Testis (tissue), 3 donors: Measurements from ENCODE around the gene LRRC7. TPM values are rescaled to one million over a fixed set of nuclear protein-coding genes. Genes with fewer than 3 reads are reported as not detected.

ENCODE experiments used
- DNase-seq: peaks from one replicate; pipeline ENCODE4 v3.0.0-alpha.2; 2019
- H3K27ac ChIP-seq, 2 donors: fragments of 200-600 bp; sonication (generic); one replicate each; pipeline ENCODE4 v1.5.1; 2019
- H3K27me3 ChIP-seq: fragments of 200-600 bp; sonication (generic); one replicate; pipeline ENCODE4 v1.5.1; 2019
- H3K36me3 ChIP-seq: fragments of 200-600 bp; sonication (generic); one replicate; pipeline ENCODE4 v1.5.1; 2017; ENCODE audit warnings: low read depth; ENCODE audit errors: missing control alignments
- H3K4me1 ChIP-seq: fragments of 200-600 bp; sonication (generic); one replicate; pipeline ENCODE4 v1.5.1; 2019
- H3K4me3 ChIP-seq, 2 donors: fragments of 200-600 bp; sonication (generic); one replicate each; pipeline ENCODE4 v1.5.1; 2017 to 2019
- H3K9me3 ChIP-seq: fragments of 200-600 bp; sonication (generic); one replicate; pipeline ENCODE4 v1.5.1; 2017
- POLR2A ChIP-seq: fragments of 450-650 bp; IDR thresholded peaks from one replicate; pipeline ENCODE4 v1.6.1; 2017; ENCODE audit warnings: antibody characterized with exemption, mild to moderate bottlenecking, moderate library complexity
- WGBS, 2 donors: methylation state at CpG; one replicate each; pipeline ENCODE4 v1.1.5; 2018; 5-methylcytosine and 5-hydroxymethylcytosine counted together
- intact Hi-C: fragments of 100-400 bp; cut with DNase I; formaldehyde crosslinking; loops from one replicate; pipeline ENCODE4 v1.15.1; 2023; ENCODE audit warnings: low total_unique reads
- polyA plus RNA-seq: library from polyadenylated mRNA; stranded (reverse); fragments of 350-450 nt; fragmentation: Illumina TruSeq; extraction: RNeasy Lipid Tissue Mini Kit (QIAGEN cat#74804); gene quantifications from one replicate; pipeline ENCODE4 v1.2.3, GENCODE V29; 2014; ENCODE audit warnings: low read depth, low replicate concordance; ENCODE audit not compliant: insufficient read depth
- total RNA-seq, 2 donors: library from RNA; depleted of rRNA; stranded (reverse); fragments of >200 nt; gene quantifications; one replicate each; pipeline ENCODE4 v1.2.3, GENCODE V29; 2016
- TF ChIP-seq, protein P1 (sequence below), 3 experiments: fragments of 450-650 bp in 2 of 3; fragments of 200-600 bp in 1 of 3; sonication (generic) in 1 of 3; IDR thresholded peaks; one replicate each; pipeline ENCODE4 v1.5.1; 2016 to 2019; ENCODE audit warnings: antibody characterized with exemption in 3 of 3, mild to moderate bottlenecking in 2 of 3, moderate library complexity in 1 of 3

LRRC7 gene
- total and polyA plus RNA-seq, 3 donors from 2014 or later: 5.2 to 8.0 (median 6.9) TPM

DNA sequence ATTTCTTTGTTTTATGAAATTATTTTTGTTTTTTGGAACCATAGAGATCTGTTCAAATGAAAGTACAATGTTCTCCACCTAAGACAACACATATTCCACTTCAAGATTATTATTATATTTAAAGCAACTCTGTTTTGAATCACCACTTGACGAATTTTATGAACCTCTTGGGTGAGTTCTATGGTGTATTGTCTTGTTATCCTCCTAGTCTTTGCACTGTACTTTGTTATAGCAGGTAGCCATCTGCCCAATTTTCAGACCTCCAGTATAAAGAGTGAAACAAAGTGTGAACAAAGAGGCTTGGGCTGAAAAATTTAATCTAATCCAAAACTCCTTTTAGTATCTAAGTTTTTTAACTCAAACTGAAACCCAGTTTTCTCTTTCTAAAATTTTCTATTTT, 71.0 kb downstream of the LRRC7 start:
- Histone ChIP-seq H3K4me1 (no peaks in the 10 kb centered on the region), H3K9me3 (no peaks in the 10 kb centered on the region), H3K27ac (no peak overlapping the region), H3K27me3 (no peaks in the 10 kb centered on the region), H3K36me3 (no peaks in the 10 kb centered on the region), H3K4me3 (no peak overlapping the region)
- 73 to 83% methylated on average over 1 of the region's 1 CpG for WGBS, 2 donors
- intact Hi-C loops: no loop called here
- TF ChIP-seq, protein P1, sequence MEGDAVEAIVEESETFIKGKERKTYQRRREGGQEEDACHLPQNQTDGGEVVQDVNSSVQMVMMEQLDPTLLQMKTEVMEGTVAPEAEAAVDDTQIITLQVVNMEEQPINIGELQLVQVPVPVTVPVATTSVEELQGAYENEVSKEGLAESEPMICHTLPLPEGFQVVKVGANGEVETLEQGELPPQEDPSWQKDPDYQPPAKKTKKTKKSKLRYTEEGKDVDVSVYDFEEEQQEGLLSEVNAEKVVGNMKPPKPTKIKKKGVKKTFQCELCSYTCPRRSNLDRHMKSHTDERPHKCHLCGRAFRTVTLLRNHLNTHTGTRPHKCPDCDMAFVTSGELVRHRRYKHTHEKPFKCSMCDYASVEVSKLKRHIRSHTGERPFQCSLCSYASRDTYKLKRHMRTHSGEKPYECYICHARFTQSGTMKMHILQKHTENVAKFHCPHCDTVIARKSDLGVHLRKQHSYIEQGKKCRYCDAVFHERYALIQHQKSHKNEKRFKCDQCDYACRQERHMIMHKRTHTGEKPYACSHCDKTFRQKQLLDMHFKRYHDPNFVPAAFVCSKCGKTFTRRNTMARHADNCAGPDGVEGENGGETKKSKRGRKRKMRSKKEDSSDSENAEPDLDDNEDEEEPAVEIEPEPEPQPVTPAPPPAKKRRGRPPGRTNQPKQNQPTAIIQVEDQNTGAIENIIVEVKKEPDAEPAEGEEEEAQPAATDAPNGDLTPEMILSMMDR (IDR thresholded peaks at IDR 0.05): no peak
- no peak for TF ChIP-seq POLR2A
- DNase-seq: no peak

GRCh38 chr1:69639159-69639558, 71.4 kb downstream of the LRRC7 start:
- TF ChIP-seq, protein P1 (IDR thresholded peaks at IDR 0.05): no peak
- TF ChIP-seq POLR2A: no peak
- no peaks in the 10 kb centered on the region for H3K27me3 ChIP-seq
- intact Hi-C loops: no loop called here
- H3K27ac ChIP-seq: no peak overlapping the region
- no peak for DNase-seq
- H3K4me1 ChIP-seq: no peaks in the 10 kb centered on the region
- H3K36me3 ChIP-seq: no peaks in the 10 kb centered on the region
- no peaks in the 10 kb centered on the region for H3K9me3 ChIP-seq
- no peak overlapping the region for H3K4me3 ChIP-seq

DNA sequence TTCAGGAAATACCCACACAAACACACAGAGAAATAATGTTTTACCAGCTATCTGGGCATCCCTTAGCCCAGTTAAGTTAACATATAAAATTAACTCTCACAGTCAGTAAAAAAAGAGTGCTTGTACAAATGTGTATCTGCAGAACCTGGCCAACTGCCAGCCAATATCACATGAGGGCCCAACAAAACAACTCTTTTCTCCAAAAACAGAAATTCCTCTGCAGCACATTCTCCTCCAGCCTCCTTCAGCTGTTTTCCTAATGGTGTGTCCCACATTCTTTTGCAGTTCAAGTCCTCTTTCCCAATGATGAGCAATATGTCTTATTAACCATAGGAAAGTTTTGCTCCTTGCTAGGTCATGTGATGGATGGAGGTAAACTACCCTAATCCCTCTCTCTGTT, 75.5 kb downstream of the LRRC7 start:
- TF ChIP-seq, protein P1 (IDR thresholded peaks at IDR 0.05): no peak
- TF ChIP-seq POLR2A: no peak
- H3K27ac ChIP-seq: no peak overlapping the region
- no peaks in the 10 kb centered on the region for H3K27me3 ChIP-seq
- no peaks in the 10 kb centered on the region for H3K36me3 ChIP-seq
- no peak overlapping the region for H3K4me3 ChIP-seq
- H3K9me3 ChIP-seq: no peaks in the 10 kb centered on the region
- intact Hi-C loops: no loop called here
- H3K4me1 ChIP-seq: no peaks in the 10 kb centered on the region
- no peak for DNase-seq

DNA sequence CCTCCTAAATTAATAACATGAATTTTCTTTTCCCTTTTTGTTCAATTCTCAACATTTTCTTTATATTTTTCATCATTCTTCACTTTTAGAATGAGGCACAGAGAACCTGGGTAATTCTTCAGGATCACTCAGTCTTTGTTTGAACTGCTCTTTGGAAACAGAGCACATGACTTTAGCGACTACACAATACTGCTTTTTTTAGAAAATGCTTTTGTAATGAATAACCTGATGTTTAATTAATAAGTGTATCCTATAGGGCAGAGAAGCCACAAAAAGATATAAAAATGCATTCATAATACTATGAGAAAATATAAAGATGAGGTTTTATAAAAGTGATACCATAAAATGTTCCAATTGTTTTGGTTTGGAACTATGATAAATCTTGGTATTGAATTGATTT, 77.8 kb downstream of the LRRC7 start:
- no peaks in the 10 kb centered on the region for H3K4me1 ChIP-seq
- no peak for DNase-seq
- 70 to 80% methylated on average over 1 of the region's 1 CpG for WGBS, 2 donors

DNA sequence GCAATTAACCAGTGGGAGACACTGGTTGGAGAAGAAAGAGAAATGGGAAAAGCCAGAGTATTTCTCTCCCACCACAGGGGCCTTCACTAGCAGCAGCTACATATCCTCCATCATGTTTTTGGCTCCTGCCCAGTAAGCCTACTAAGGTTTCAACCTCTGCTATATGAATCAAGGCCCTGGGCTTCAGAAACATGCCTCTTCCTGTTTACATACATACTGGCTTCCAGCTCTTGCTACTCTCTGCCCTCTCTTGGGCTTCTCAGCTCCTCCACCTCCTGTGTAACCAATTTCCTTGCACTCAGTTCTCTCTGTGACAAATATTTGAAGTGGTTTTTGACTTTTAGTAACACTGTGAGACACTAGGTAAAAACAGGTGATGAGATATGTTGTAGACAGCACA, 80.8 kb downstream of the LRRC7 start:
- TF ChIP-seq, protein P1 (IDR thresholded peaks at IDR 0.05): no peak
- no peak for TF ChIP-seq POLR2A
- DNase-seq: no peak
- H3K4me3 ChIP-seq: no peak overlapping the region
- no peaks in the 10 kb centered on the region for H3K36me3 ChIP-seq
- H3K27me3 ChIP-seq: no peaks in the 10 kb centered on the region
- intact Hi-C loops: no loop called here
- no peaks in the 10 kb centered on the region for H3K4me1 ChIP-seq
- no peak overlapping the region for H3K27ac ChIP-seq
- no peaks in the 10 kb centered on the region for H3K9me3 ChIP-seq

More for the DNA sequence above, 77.8 kb downstream of the LRRC7 start:
- intact Hi-C loops: no loop called here
- Histone ChIP-seq H3K36me3 (no peaks in the 10 kb centered on the region), H3K27ac (no peak overlapping the region), H3K4me3 (no peak overlapping the region), H3K27me3 (no peaks in the 10 kb centered on the region), H3K9me3 (no peaks in the 10 kb centered on the region)
- TF ChIP-seq, protein P1 (IDR thresholded peaks at IDR 0.05): no peak
- TF ChIP-seq POLR2A: no peak
